IMR-90 (cell line): ENCODE results near the gene HSPG2.

ENCODE experiments used
- CHD1 ChIP-seq: IDR thresholded peaks from 2 replicates; pipeline ENCODE4 v1.6.1; 2012; ENCODE audit warnings: low read depth, low read length, improper control_type of control experiment
- CTCF ChIP-seq: conservative IDR thresholded peaks from 2 replicates; pipeline ENCODE4 v1.5.1; 2012; ENCODE audit warnings: mild to moderate bottlenecking, low read depth, low read length, improper control_type of control experiment
- POLR2A ChIP-seq: IDR thresholded peaks from 2 replicates; pipeline ENCODE4 v1.6.1; 2012; ENCODE audit warnings: mild to moderate bottlenecking, low read depth, low read length
- USF2 ChIP-seq: fragments of 150-350 bp; IDR thresholded peaks from 2 replicates; pipeline ENCODE4 v1.6.1; 2017; ENCODE audit warnings: mild to moderate bottlenecking, antibody characterized with exemption, low read length, low read depth

- no peak for TF ChIP-seq CTCF
- TF ChIP-seq CHD1, result no peak
- TF ChIP-seq POLR2A, result no peak
- TF ChIP-seq USF2, result no peak
Measured at GRCh38 chr1:21843996-21844395, 93.1 kb downstream of the HSPG2 start.
